ENCODE data around the gene CCDC117. TPM values are rescaled to one million over a fixed set of nuclear protein-coding genes. Genes with fewer than 3 reads are reported as not detected.
"Not testable (repeated sequence)": the region's sequence is repeated elsewhere in the genome, so short reads cannot be mapped to it uniquely, and the experiment has no call there.

CCDC117 gene
- total RNA-seq, 2 experiments from 2014 or later, result 36.1 to 36.8 TPM

DNA sequence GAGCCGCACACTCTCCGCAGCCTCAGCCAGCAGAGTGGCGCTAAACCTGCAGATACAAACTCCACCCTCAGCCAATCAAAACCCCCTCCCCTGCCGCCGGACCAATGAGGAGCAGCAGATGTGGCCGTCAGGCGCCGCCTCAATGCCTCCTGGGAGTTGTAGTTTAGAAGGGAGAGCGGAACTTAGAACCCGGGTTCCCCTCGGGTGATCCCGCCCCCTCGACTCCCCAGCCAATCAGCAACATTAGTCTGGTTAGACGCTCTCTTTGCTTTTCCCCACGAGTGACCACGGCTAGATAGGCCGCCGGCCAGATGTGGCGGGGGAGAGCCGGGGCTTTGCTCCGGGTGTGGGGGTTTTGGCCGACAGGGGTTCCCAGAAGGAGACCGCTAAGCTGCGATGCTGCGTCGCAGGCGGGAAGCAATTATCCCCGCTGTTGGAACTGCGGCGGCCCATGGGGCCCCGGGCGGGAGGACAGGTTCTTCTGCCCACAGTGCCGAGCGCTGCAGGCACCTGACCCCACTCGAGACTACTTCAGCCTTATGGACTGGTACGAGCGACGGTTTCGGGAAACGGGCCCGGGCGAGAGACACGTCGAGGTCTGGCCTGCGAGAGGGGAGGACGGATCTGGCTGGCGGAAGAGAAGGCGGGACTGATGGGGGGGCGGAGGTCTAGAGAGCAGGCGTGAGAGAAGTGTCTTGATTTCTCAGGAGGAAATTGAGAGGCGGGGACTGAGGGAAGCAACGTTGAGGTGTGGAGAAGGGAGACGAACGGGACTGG is 30.5 kb upstream of the CCDC117 start, which contains the start of the genes CHEK2 and HSCB:
TSS of gene CHEK2 (minus strand) at position 36 of the 777 bp plus-strand sequence. CDS start 7,099 bp downstream, outside the sequence.
TSS of gene HSCB (plus strand) at position 255 of the 777 bp plus-strand sequence. CDS start at position 312, 57 bp downstream.
- DNase-seq (peak; percentile 99), ATAC-seq (peak; percentile 93)
- Mint-ChIP-seq H3K27ac (peak within 1 kb of the TSS; percentile 83), H3K4me1 (peaks cover 32% of the 10 kb centered on the region), H3K27me3 (no peaks in the 10 kb centered on the region), H3K9me3 (ENCODE audit: low read depth) (no peaks in the 10 kb centered on the region), H3K36me3 (ENCODE audit: low read depth) (peaks cover 30% of the 10 kb centered on the region), H3K4me3 (peak within 1 kb of the TSS; percentile 81)
- POLR2A ChIA-PET, result interaction anchor here (1.2 to 1.8 kb wide), 2 partner anchors 30 to 58 kb away, joined by 3 to 13 read pairs; partner anchors contain the start of genes CCDC117 and XBP1
- CTCF ChIA-PET, result interaction anchor here (0.9 to 1.3 kb wide), 4 partner anchors 31 to 299 kb away, joined by 3 to 5 read pairs (median 4); partner anchors contain the start of gene CCDC117
- intact Hi-C loops (cut with DNase I, micrococcal nuclease), result loop anchor here (1.0 to 5.0 kb wide), 12 partner anchors 30 to 1025 kb away; partner anchors contain the start of genes CCDC117 (in 2 of the 2), AP1B1 (in 1 of the 2), EWSR1 (in 1 of the 2) and PITPNB (in 1 of the 2)

DNA sequence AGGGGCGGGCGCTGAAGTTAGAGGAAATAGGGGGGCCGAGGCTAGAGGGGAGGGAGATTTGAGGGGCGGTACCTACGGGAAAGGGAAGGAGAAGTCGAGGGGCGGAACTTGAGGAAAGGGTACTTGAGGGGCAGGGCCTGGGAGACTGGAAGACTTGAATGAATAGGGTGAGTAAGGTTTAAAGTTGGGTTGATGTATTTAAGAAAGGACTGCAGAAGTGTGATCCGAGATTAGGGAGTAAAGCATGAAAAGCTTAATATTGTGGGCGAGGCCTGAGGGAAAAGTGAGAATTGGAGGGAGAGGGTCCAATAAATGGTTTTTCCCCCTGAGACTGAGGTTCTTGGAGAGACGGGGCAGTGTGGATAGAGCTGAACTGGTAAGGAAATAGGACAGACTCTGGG is 29.9 kb upstream of the CCDC117 start:
- ATAC-seq (no peak), DNase-seq (no peak)
- H3K27ac Mint-ChIP-seq, result peak overlapping the region; percentile 83
- H3K36me3 Mint-ChIP-seq (ENCODE audit: low read depth), result peaks cover 34% of the 10 kb centered on the region
- CTCF ChIA-PET, result interaction anchor here (0.5 to 1.3 kb wide), 2 partner anchors 30 to 58 kb away, joined by 3 to 5 read pairs; partner anchors contain the start of genes CCDC117 and XBP1
- H3K4me1 Mint-ChIP-seq, result peaks cover 32% of the 10 kb centered on the region
- H3K27me3 Mint-ChIP-seq, result no peaks in the 10 kb centered on the region
- no peaks in the 10 kb centered on the region for H3K9me3 Mint-ChIP-seq (ENCODE audit: low read depth)
- POLR2A ChIA-PET, result interaction anchor here (1.8 kb wide), 1 partner anchor 58 kb away, joined by 13 read pairs; the partner anchor contains the start of gene XBP1
- H3K4me3 Mint-ChIP-seq, result peak overlapping the region; percentile 81
- intact Hi-C loops (cut with DNase I, micrococcal nuclease), result loop anchor here (1.0 to 5.0 kb wide), 10 partner anchors 30 to 1025 kb away; partner anchors contain the start of genes CCDC117 (in 2 of the 2), AP1B1 (in 1 of the 2), UQCR10 (in 1 of the 2) and XBP1 (in 1 of the 2)

DNA sequence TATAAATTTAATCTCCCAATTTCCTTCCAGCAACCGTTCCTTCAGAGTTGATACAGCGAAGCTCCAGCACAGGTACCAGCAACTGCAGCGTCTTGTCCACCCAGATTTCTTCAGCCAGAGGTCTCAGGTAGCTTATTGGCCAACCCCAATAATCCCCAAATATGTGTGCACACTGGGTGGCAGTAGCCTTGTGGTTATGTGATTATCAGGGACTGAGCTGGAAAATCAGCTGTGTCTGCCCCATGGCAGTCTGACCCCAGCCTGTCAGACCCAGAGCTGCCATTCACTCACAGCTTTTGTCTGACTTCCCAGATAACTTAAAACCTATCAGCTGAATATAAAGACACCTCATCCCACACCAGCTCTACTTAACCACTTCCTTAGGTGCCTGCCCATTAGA is 28.6 kb upstream of the CCDC117 start:
- Mint-ChIP-seq H3K4me1 (peaks cover 27% of the 10 kb centered on the region), H3K27ac (no peak overlapping the region), H3K4me3 (peak overlapping the region; percentile 81), H3K27me3 (no peaks in the 10 kb centered on the region), H3K9me3 (ENCODE audit: low read depth) (no peaks in the 10 kb centered on the region), H3K36me3 (ENCODE audit: low read depth) (peaks cover 40% of the 10 kb centered on the region)
- intact Hi-C loops (cut with DNase I, micrococcal nuclease), result loop anchor here in 1 of 2 experiments (2.0 to 5.0 kb wide), 3 partner anchors 163 to 1023 kb away; partner anchors contain the start of genes AP1B1, UQCR10 and ZMAT5
- no peak for DNase-seq
- CTCF ChIA-PET, result interaction anchor here (0.7 kb wide), 1 partner anchor 518 kb away, joined by 3 read pairs; no protein-coding TSS in a partner anchor
- no peak for ATAC-seq
- POLR2A ChIA-PET, result interaction anchor here (0.7 kb wide), 1 partner anchor 825 kb away, joined by 3 read pairs; the partner anchor contains the start of gene PITPNB

DNA sequence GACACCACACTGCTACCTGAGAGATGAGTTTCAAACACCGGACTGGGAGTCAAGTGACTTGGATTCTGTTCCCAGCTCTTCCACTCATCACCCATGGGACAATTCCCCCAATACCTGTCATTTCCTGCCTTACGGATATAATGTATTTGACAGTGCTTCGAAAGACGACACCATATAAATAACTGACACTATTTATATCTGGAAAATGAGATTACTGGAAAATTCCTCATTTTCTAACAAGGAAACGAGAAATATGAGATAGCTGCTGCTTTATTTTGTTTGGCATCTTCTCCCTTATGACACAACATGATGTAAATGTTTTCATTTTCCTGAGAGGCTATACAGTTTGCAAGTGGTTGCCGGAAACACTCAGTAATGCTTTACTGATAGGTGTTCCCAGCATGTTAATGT is 22.0 kb upstream of the CCDC117 start:
- Mint-ChIP-seq H3K4me1 (no peaks in the 10 kb centered on the region), H3K27ac (no peak overlapping the region), H3K9me3 (ENCODE audit: low read depth) (no peaks in the 10 kb centered on the region), H3K4me3 (no peak overlapping the region), H3K36me3 (ENCODE audit: low read depth) (peaks cover 33% of the 10 kb centered on the region), H3K27me3 (no peaks in the 10 kb centered on the region)
- intact Hi-C loops (cut with DNase I, micrococcal nuclease), result no loop called here
- POLR2A ChIA-PET, result interaction anchor here (0.6 kb wide), 1 partner anchor 627 kb away, joined by 7 read pairs; no protein-coding TSS in a partner anchor
- ATAC-seq, result no peak
- DNase-seq, result no peak
- CTCF ChIA-PET, result no interaction called here

DNA sequence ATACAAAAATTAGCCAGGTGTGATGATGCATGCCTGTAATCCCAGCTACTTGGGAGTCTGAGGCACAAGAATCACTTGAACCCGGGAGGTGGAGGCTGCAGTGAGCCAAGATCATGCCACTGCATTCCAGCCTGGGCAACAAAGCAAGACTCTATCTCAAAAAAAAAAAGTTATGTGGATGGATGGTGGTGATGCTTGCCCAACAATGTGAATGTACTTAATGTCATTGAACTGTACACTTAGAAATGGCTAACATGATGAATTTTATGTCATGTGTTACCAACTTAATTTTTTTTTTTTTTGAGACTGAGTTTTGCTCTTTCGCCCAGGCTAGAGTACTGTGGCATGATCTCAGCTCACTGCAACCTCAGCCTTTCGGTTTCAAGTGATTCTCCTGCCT is 18.0 kb upstream of the CCDC117 start:
- DNase-seq; CTCF ChIA-PET; H3K27ac Mint-ChIP-seq; H3K9me3 Mint-ChIP-seq (ENCODE audit: low read depth); POLR2A ChIA-PET; ATAC-seq; H3K36me3 Mint-ChIP-seq (ENCODE audit: low read depth); H3K27me3 Mint-ChIP-seq; intact Hi-C loops (cut with DNase I, micrococcal nuclease); H3K4me3 Mint-ChIP-seq; H3K4me1 Mint-ChIP-seq: not testable (repeated sequence)

DNA sequence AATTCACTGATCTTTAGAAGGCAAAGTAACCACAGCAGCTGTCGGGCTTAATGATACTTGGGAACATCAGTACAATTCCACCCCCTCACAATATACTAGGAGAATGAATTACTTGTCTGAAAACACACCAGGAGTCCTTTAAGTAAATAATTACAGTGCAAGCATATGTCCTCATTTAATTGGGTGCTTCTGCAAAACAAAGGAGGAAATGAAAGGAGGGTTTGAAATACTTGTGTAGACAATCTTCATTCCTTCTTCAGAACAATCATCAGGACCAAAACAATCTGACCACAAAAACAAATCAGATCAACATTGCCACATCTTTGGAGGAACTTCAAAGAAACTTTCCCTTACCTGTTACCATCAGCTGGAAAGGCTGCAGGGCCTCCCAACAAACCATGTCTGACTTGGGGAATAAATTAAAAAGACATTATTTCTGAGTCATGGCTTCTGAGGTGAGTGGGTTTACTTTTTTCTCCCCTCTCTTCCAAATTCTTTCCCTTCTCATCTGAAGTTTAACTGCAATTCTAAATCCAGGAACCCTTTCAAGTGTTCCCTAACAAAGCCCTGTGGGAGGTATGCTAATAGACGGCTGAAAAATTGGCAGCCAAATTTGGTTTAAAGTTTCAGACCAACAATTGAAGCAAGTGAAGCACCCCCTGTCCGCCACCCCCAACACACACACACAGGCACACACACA is 12.5 kb upstream of the CCDC117 start:
- no peak for DNase-seq
- no peaks in the 10 kb centered on the region for H3K4me1 Mint-ChIP-seq
- no peaks in the 10 kb centered on the region for H3K27me3 Mint-ChIP-seq
- H3K27ac Mint-ChIP-seq, result no peak overlapping the region
- H3K9me3 Mint-ChIP-seq (ENCODE audit: low read depth), result no peaks in the 10 kb centered on the region
- CTCF ChIA-PET, result interaction anchor here (0.6 to 1.0 kb wide), 3 partner anchors 68 to 140 kb away, joined by 3 read pairs; no protein-coding TSS in a partner anchor
- ATAC-seq, result no peak
- H3K4me3 Mint-ChIP-seq, result no peak overlapping the region
- no peaks in the 10 kb centered on the region for H3K36me3 Mint-ChIP-seq (ENCODE audit: low read depth)
- POLR2A ChIA-PET, result no interaction called here
- intact Hi-C loops (cut with DNase I, micrococcal nuclease), result no loop called here

DNA sequence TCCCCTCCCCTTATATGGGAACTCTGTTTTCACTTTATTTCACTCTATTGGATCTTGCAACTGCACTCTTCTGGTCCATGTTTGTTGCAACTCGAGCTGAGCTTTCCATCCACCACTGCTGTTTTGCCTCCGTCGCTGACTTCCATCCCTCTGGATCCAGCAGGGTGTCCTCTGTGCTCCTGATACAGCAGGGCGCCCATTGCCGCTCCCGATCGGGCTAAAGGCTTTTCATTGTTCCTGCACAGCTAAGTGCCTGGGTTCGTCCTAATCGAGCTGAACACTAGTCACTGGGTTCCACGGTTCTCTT is 11.1 kb upstream of the CCDC117 start:
- ATAC-seq (no peak), DNase-seq (no peak)
- H3K4me3 Mint-ChIP-seq, result no peak overlapping the region
- no peaks in the 10 kb centered on the region for H3K9me3 Mint-ChIP-seq (ENCODE audit: low read depth)
- H3K4me1 Mint-ChIP-seq, result no peaks in the 10 kb centered on the region
- H3K27ac Mint-ChIP-seq, result no peak overlapping the region
- H3K36me3 Mint-ChIP-seq (ENCODE audit: low read depth), result no peaks in the 10 kb centered on the region
- CTCF ChIA-PET, result interaction anchor here (0.7 to 1.0 kb wide), 2 partner anchors 66 to 1579 kb away, joined by 3 to 4 read pairs; no protein-coding TSS in a partner anchor
- H3K27me3 Mint-ChIP-seq, result no peaks in the 10 kb centered on the region
- intact Hi-C loops (cut with DNase I, micrococcal nuclease), result no loop called here
- POLR2A ChIA-PET, result interaction anchor here (0.6 kb wide), 1 partner anchor 17 kb away, joined by 4 read pairs; no protein-coding TSS in a partner anchor

DNA sequence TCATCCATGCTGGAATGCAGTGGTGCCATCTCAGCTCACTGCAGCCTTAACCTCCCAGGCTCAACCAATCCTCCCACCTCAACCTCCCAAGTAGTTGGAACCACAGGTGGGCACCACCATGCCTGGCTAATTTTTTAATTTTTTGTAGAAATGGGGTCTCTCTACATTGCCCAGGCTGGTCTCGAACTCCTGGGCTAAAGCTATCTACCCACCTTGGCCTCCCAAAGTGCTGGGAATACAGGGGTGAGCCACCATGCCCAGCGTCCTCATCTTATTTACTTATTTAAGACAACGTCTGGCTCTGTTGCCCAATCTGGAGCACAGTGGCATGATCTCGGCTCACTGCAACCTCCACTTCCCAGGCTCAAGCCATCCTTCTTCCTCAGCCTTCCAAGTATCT is 10.5 kb upstream of the CCDC117 start:
- intact Hi-C loops (cut with DNase I, micrococcal nuclease); CTCF ChIA-PET; H3K4me1 Mint-ChIP-seq; DNase-seq; POLR2A ChIA-PET; H3K27ac Mint-ChIP-seq; H3K36me3 Mint-ChIP-seq (ENCODE audit: low read depth); H3K9me3 Mint-ChIP-seq (ENCODE audit: low read depth); ATAC-seq; H3K4me3 Mint-ChIP-seq; H3K27me3 Mint-ChIP-seq: not testable (repeated sequence)

DNA sequence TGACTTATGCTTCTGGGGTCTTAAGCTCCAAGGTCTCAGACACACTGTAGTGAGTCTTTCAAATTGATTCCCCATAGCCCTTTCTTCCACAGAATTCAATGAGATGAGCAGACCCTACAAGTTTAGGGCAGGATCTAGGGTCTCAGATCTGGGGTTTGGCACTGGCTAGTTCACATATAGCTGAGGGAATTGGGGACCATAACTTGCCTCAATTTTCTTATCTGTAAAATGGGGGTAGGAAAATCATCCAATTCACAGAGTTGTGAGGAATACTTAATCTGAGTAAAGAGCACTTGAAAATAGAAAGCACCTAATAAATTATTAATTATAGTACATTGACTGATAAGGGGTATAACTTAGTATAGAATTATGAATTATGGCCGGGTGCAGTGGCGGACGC is 5.9 kb upstream of the CCDC117 start:
- Mint-ChIP-seq H3K27me3 (no peaks in the 10 kb centered on the region), H3K36me3 (ENCODE audit: low read depth) (no peaks in the 10 kb centered on the region), H3K4me3 (no peak overlapping the region), H3K4me1 (no peaks in the 10 kb centered on the region), H3K27ac (no peak overlapping the region), H3K9me3 (ENCODE audit: low read depth) (no peaks in the 10 kb centered on the region)
- ATAC-seq, result no peak
- intact Hi-C loops (cut with DNase I, micrococcal nuclease), result no loop called here
- POLR2A ChIA-PET, result no interaction called here
- no peak for DNase-seq
- CTCF ChIA-PET, result no interaction called here

DNA sequence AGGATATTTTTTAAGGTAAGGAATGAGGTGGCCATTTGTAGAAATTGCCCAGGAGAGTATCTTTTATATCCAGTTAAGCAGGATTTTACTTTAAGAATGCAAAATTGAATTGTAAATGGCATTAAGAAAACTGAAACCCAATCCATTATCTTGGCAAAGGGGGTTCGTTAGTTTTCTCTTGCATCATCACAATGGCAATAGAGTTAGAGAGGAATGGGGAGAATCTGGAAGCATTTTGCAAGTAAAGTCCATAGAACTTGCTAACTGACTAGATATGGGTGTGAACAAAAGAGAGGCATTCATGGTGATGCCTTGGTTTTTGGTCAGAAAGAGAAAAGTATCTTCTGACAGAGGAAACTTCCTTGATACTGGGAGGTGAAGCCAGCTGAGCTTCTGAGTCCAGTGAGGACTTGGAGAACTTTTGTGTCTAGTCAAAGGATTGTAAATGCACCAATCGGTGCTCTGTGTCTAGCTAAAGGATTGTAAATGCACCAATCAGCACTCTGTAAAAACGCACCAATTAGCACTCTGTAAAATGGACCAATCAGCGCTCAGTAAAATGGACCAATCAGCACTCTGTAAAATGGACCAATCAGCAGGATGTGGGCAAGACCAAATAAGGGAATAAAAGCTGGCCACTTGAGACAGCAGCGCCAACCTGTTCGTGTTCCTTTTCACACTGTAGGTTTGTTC is 3.6 kb upstream of the CCDC117 start:
- no peak for ATAC-seq
- no peaks in the 10 kb centered on the region for H3K9me3 Mint-ChIP-seq (ENCODE audit: low read depth)
- intact Hi-C loops (cut with DNase I, micrococcal nuclease), result no loop called here

More for the DNA sequence above, 3.6 kb upstream of the CCDC117 start:
- POLR2A ChIA-PET, result no interaction called here
- H3K36me3 Mint-ChIP-seq (ENCODE audit: low read depth), result peaks cover 6% of the 10 kb centered on the region
- DNase-seq, result no peak
- no peaks in the 10 kb centered on the region for H3K27me3 Mint-ChIP-seq
- no peak overlapping the region for H3K27ac Mint-ChIP-seq
- H3K4me1 Mint-ChIP-seq, result peaks cover 8% of the 10 kb centered on the region
- H3K4me3 Mint-ChIP-seq, result no peak overlapping the region
- CTCF ChIA-PET, result no interaction called here

All from activated CD4-positive, alpha-beta T cell treated with anti-CD3 and anti-CD28 coated beads for 36 hours (primary cell).